Measurements from ENCODE around the gene OR52E4. TPM values are rescaled to one million over a fixed set of nuclear protein-coding genes. Genes with fewer than 3 reads are reported as not detected.

OR52E4 gene
- total and polyA plus RNA-seq, 2 of the 4 experiments (the other 2 are of a cell fraction), result not detected

- no peak overlapping the region for H4K8ac ChIP-seq (ENCODE audit: low read depth in 2 of 2, low read length in 2 of 2)
- H3K14ac ChIP-seq (replicated peaks; ENCODE audit: low read depth, low read length), result no peak overlapping the region
- H2BK15ac ChIP-seq (ENCODE audit: low read depth, low read length), result no peak overlapping the region
- H2BK120ac ChIP-seq (ENCODE audit: low read depth, low read length), result no peak overlapping the region
- no peak overlapping the region for H3K27ac ChIP-seq (ENCODE audit: insufficient read depth, low read length)
- CTCF ChIA-PET, result interaction anchor here (1.2 kb wide), 1 partner anchor 26 kb away, joined by 5 read pairs; no protein-coding TSS in a partner anchor
- ATAC-seq (ENCODE audit: low read depth) (no peak), DNase-seq (no peak)
- no peaks in the 10 kb centered on the region for H3K4me1 ChIP-seq (ENCODE audit: control insufficient read depth, insufficient read depth, low read length)
- no peak overlapping the region for H2AFZ ChIP-seq (replicated peaks; ENCODE audit: low read length, poor library complexity)
- H2BK20ac ChIP-seq (ENCODE audit: low read depth, low read length), result no peak overlapping the region
- no peaks in the 10 kb centered on the region for H3K79me1 ChIP-seq (ENCODE audit: low read depth in 1 of 2, low read length in 2 of 2)
- in situ Hi-C loops (cut with MboI; ENCODE audit: low sequenced_read_pairs), result no loop called here
- no peak overlapping the region for H3K56ac ChIP-seq (ENCODE audit: extremely low read depth, insufficient read depth, low read length)
- H3K27me3 ChIP-seq (ENCODE audit: control insufficient read depth, insufficient read depth, low read length), result no peaks in the 10 kb centered on the region
- H3K4me3 ChIP-seq (ENCODE audit: insufficient read depth, low read depth, low read length), result no peak overlapping the region
- no peak overlapping the region for H3K4me2 ChIP-seq (ENCODE audit: low read depth, low read length)
- dilution Hi-C loops (cut with HindIII; ENCODE audit: low sequenced_read_pairs, unreplicated experiment), result no loop called here
- H3K9me3 ChIP-seq (ENCODE audit: control insufficient read depth, insufficient read depth, low read length), result 0 out of 2 replicates have a peak, but pooled peaks cover 2% of the 10 kb centered on the region
- BruUV-seq (replicated peaks), result no TSS peak
- H3K9ac ChIP-seq (ENCODE audit: low read depth, low read length), result no peak overlapping the region
- no peaks in the 10 kb centered on the region for H3K36me3 ChIP-seq (ENCODE audit: control insufficient read depth, insufficient read depth, low read length)
- H3K23ac ChIP-seq (ENCODE audit: low read depth, low read length), result no peak overlapping the region
- no peak overlapping the region for H3K18ac ChIP-seq (ENCODE audit: low read depth, low read length)
- H4K91ac ChIP-seq (ENCODE audit: insufficient read depth, low read depth, low read length), result no peak overlapping the region
- H3K4ac ChIP-seq (ENCODE audit: low read depth, low read length), result no peak overlapping the region
- no peaks in the 10 kb centered on the region for H3K9me1 ChIP-seq (ENCODE audit: insufficient read depth, low read length)
- H4K5ac ChIP-seq (ENCODE audit: low read depth, low read length), result no peak overlapping the region
- H4K20me1 ChIP-seq (ENCODE audit: insufficient read depth, low read length), result no peaks in the 10 kb centered on the region
- intact Hi-C loops (cut with micrococcal nuclease), result no loop called here
- no peak overlapping the region for H2AK9ac ChIP-seq (replicated peaks; ENCODE audit: low read depth, low read length, poor library complexity)
- no CpG with 5 or more reads among the region's 2 CpGs for WGBS, 2 experiments (ENCODE audit: extremely low coverage in 2 of 2, insufficient read length in 1 of 2)
- no peak for TF ChIP-seq RCOR1 (IDR thresholded peaks at IDR 0.05; ENCODE audit: insufficient replicate concordance, low read length)
- no peak for TF ChIP-seq FOS (IDR thresholded peaks at IDR 0.05; ENCODE audit: low read depth, low read length)
- no peak for TF ChIP-seq MXI1 (IDR thresholded peaks at IDR 0.05; ENCODE audit: borderline replicate concordance, low read depth, low read length)
- no peak for TF ChIP-seq BHLHE40 (IDR thresholded peaks at IDR 0.05; ENCODE audit: low read depth, low read length)
- TF ChIP-seq, protein P1, sequence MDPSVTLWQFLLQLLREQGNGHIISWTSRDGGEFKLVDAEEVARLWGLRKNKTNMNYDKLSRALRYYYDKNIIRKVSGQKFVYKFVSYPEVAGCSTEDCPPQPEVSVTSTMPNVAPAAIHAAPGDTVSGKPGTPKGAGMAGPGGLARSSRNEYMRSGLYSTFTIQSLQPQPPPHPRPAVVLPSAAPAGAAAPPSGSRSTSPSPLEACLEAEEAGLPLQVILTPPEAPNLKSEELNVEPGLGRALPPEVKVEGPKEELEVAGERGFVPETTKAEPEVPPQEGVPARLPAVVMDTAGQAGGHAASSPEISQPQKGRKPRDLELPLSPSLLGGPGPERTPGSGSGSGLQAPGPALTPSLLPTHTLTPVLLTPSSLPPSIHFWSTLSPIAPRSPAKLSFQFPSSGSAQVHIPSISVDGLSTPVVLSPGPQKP (IDR thresholded peaks at IDR 0.05; ENCODE audit: borderline replicate concordance, low read depth, low read length), result no peak
- no peak for TF ChIP-seq CTCF (conservative IDR thresholded peaks at IDR 0.05; ENCODE audit: low read depth, low read length)
- no peak for TF ChIP-seq MAZ (IDR thresholded peaks at IDR 0.05; ENCODE audit: borderline replicate concordance, low read depth, low read length)
- no peak for TF ChIP-seq CEBPB (IDR thresholded peaks at IDR 0.05; ENCODE audit: low read depth, low read length)
- TF ChIP-seq RAD21 (IDR thresholded peaks at IDR 0.05; ENCODE audit: low read length), result no peak
- TF ChIP-seq MAFK (IDR thresholded peaks at IDR 0.05; ENCODE audit: low read depth, low read length), result no peak
- no peak for TF ChIP-seq NFE2L2 (IDR thresholded peaks at IDR 0.05; ENCODE audit: low read depth, low read length)
- no peak overlapping the region for H2BK5ac ChIP-seq (ENCODE audit: low read depth, low read length, poor library complexity, severe bottlenecking)
- no peak overlapping the region for H2AK5ac ChIP-seq (ENCODE audit: low read depth, low read length)
- POLR2A ChIA-PET (ENCODE audit: unreplicated experiment), result no interaction called here
Measured at GRCh38 chr11:5837695-5838094, 42.7 kb upstream of the OR52E4 start.

All from IMR-90 (cell line).